HepG2 (cell line): ENCODE measurements around the gene LAPTM4A. TPM values are rescaled to one million over a fixed set of nuclear protein-coding genes. Genes with fewer than 3 reads are reported as not detected.

Experiments used
- AKAP8 ChIP-seq: sonication (generic); formaldehyde crosslinking; IDR thresholded peaks from 2 replicates; pipeline ENCODE4 v1.5.1; 2020; ENCODE audit warnings: mild to moderate bottlenecking, missing genetic modification reagents
- CEBPB ChIP-seq: IDR thresholded peaks from 2 replicates; pipeline ENCODE4 v1.6.1; 2011; ENCODE audit warnings: low read depth, low read length, improper control_type of control experiment, borderline replicate concordance
- DNMT3B ChIP-seq: conservative IDR thresholded peaks from 2 replicates; pipeline ENCODE4 v1.6.1; 2016; ENCODE audit warnings: missing biosample characterization, control low read depth
- EHMT2 ChIP-seq: fragments of 200-600 bp; sonication (generic); IDR thresholded peaks from 2 replicates; pipeline ENCODE4 v1.7.0; 2017; ENCODE audit warnings: antibody characterized with exemption, low read depth, low read length, borderline replicate concordance
- MBD4 ChIP-seq: IDR thresholded peaks from 2 replicates; pipeline ENCODE4 v1.6.1; 2012; ENCODE audit warnings: low read length, inconsistent platforms, borderline replicate concordance
- MZF1 ChIP-seq: sonication (generic); formaldehyde crosslinking; IDR thresholded peaks from 2 replicates; pipeline ENCODE4 v1.8.1; 2023; ENCODE audit warnings: mild to moderate bottlenecking, missing genetic modification reagents, borderline replicate concordance
- NFRKB ChIP-seq: fragments of 450-650 bp; IDR thresholded peaks from 2 replicates; pipeline ENCODE4 v1.6.1; 2017
- PAX8 ChIP-seq: sonication (generic); formaldehyde crosslinking; IDR thresholded peaks from 2 replicates; pipeline ENCODE4 v1.8.0; 2022; ENCODE audit warnings: mild to moderate bottlenecking, missing genetic modification reagents, borderline replicate concordance
- RAD51 ChIP-seq: fragments of 450-650 bp; IDR thresholded peaks from 2 replicates; pipeline ENCODE4 v1.6.1; 2016; ENCODE audit warnings: borderline replicate concordance
- RORA ChIP-seq: sonication (generic); formaldehyde crosslinking; IDR thresholded peaks from 2 replicates; pipeline ENCODE4 v1.5.0; 2020; ENCODE audit warnings: mild to moderate bottlenecking, missing genetic modification reagents, moderate library complexity
- SETDB1 ChIP-seq: sonication (generic); formaldehyde crosslinking; IDR thresholded peaks from 2 replicates; pipeline ENCODE4 v1.5.1; 2020; ENCODE audit warnings: missing genetic modification reagents, mild to moderate bottlenecking, borderline replicate concordance
- SIX4 ChIP-seq: sonication (generic); formaldehyde crosslinking; IDR thresholded peaks from 2 replicates; pipeline ENCODE4 v1.4.0; 2020; ENCODE audit warnings: missing genetic modification reagents
- TEF ChIP-seq: sonication (generic); formaldehyde crosslinking; IDR thresholded peaks from 2 replicates; pipeline ENCODE4 v1.5.0; 2020; ENCODE audit warnings: missing genetic modification reagents
- TOPORS ChIP-seq: sonication (generic); formaldehyde crosslinking; IDR thresholded peaks from 2 replicates; pipeline ENCODE4 v1.8.0; 2023; ENCODE audit warnings: mild to moderate bottlenecking, missing genetic modification reagents
- ZNF12 ChIP-seq: sonication (generic); formaldehyde crosslinking; IDR thresholded peaks from 2 replicates; pipeline ENCODE4 v1.5.0; 2020; ENCODE audit warnings: missing genetic modification reagents
- ZNF180 ChIP-seq: sonication (generic); formaldehyde crosslinking; IDR thresholded peaks from 2 replicates; pipeline ENCODE4 v1.4.0; 2020; ENCODE audit warnings: low read depth, missing genetic modification reagents, borderline replicate concordance
- ZNF33B ChIP-seq: sonication (generic); formaldehyde crosslinking; IDR thresholded peaks from 2 replicates; pipeline ENCODE4 v1.5.1; 2020; ENCODE audit warnings: mild to moderate bottlenecking, missing genetic modification reagents
- ZNF430 ChIP-seq: sonication (generic); formaldehyde crosslinking; IDR thresholded peaks from 2 replicates; pipeline ENCODE4 v1.9.0; 2021; ENCODE audit warnings: mild to moderate bottlenecking, missing genetic modification reagents
- polyA plus RNA-seq, 8 experiments: library from polyadenylated mRNA; depleted of rRNA in 3 of 8; stranded (reverse) in 7 of 8; unstranded in 1 of 8; fragments of >200 nt; fragmentation: Illumina TruSeq in 4 of 8; extraction: Trizol in 4 of 8; gene quantifications; 2 replicates each; pipeline versions ENCODE4 v1.2.1 to v1.2.3, GENCODE V29; 2011 to 2016; ENCODE audit warnings: low read depth in 4 of 8, missing spikeins in 1 of 8, mixed read lengths in 1 of 8; ENCODE audit not compliant: insufficient read depth in 1 of 8
- total RNA-seq, 5 experiments: library from RNA; depleted of rRNA; stranded (reverse); fragments of >200 nt; fragmentation: Illumina TruSeq; extraction: Trizol; gene quantifications; 2 replicates each; pipeline ENCODE4 v1.2.3, GENCODE V29; 2016; ENCODE audit warnings: low read depth in 1 of 5
- TF ChIP-seq, protein P1 (sequence below): sonication (generic); formaldehyde crosslinking; IDR thresholded peaks from 2 replicates; pipeline ENCODE4 v1.5.1; 2020; ENCODE audit warnings: mild to moderate bottlenecking, missing genetic modification reagents, borderline replicate concordance
- TF ChIP-seq, protein P2 (sequence below): sonication (generic); formaldehyde crosslinking; IDR thresholded peaks from 2 replicates; pipeline ENCODE4 v1.4.0; 2020; ENCODE audit warnings: missing genetic modification reagents
- TF ChIP-seq, protein P3 (sequence below): sonication (generic); formaldehyde crosslinking; IDR thresholded peaks from 2 replicates; pipeline ENCODE4 v1.4.0; 2020; ENCODE audit warnings: missing genetic modification reagents, borderline replicate concordance

LAPTM4A gene
- total and polyA plus RNA-seq, 2 of the 13 experiments (the other 11 are each of a cell fraction or from before 2014, with no cell fraction given): 116 to 558 TPM

GRCh38 chr2:20027260-20027677 lies 24.2 kb downstream of the LAPTM4A start (continued):
- TF ChIP-seq SETDB1 (CRISPR knock-in tag) (no peak), NFRKB (no peak), PAX8 (CRISPR knock-in tag) (no peak), TOPORS (no peak), DNMT3B (CRISPR knock-in tag) (no peak), CEBPB (no peak), ZNF33B (CRISPR knock-in tag) (no peak), RORA (no peak), TEF (no peak), EHMT2 (no peak), MZF1 (CRISPR knock-in tag) (no peak), ZNF12 (CRISPR knock-in tag) (peak; percentile 81; the same call in 1 of the 2 replicates), AKAP8 (CRISPR knock-in tag) (no peak), ZNF180 (CRISPR knock-in tag) (no peak), ZNF430 (no peak), SIX4 (no peak), MBD4 (no peak; the same call in 1 of the 2 replicates), RAD51 (no peak)
- TF ChIP-seq, protein P1, sequence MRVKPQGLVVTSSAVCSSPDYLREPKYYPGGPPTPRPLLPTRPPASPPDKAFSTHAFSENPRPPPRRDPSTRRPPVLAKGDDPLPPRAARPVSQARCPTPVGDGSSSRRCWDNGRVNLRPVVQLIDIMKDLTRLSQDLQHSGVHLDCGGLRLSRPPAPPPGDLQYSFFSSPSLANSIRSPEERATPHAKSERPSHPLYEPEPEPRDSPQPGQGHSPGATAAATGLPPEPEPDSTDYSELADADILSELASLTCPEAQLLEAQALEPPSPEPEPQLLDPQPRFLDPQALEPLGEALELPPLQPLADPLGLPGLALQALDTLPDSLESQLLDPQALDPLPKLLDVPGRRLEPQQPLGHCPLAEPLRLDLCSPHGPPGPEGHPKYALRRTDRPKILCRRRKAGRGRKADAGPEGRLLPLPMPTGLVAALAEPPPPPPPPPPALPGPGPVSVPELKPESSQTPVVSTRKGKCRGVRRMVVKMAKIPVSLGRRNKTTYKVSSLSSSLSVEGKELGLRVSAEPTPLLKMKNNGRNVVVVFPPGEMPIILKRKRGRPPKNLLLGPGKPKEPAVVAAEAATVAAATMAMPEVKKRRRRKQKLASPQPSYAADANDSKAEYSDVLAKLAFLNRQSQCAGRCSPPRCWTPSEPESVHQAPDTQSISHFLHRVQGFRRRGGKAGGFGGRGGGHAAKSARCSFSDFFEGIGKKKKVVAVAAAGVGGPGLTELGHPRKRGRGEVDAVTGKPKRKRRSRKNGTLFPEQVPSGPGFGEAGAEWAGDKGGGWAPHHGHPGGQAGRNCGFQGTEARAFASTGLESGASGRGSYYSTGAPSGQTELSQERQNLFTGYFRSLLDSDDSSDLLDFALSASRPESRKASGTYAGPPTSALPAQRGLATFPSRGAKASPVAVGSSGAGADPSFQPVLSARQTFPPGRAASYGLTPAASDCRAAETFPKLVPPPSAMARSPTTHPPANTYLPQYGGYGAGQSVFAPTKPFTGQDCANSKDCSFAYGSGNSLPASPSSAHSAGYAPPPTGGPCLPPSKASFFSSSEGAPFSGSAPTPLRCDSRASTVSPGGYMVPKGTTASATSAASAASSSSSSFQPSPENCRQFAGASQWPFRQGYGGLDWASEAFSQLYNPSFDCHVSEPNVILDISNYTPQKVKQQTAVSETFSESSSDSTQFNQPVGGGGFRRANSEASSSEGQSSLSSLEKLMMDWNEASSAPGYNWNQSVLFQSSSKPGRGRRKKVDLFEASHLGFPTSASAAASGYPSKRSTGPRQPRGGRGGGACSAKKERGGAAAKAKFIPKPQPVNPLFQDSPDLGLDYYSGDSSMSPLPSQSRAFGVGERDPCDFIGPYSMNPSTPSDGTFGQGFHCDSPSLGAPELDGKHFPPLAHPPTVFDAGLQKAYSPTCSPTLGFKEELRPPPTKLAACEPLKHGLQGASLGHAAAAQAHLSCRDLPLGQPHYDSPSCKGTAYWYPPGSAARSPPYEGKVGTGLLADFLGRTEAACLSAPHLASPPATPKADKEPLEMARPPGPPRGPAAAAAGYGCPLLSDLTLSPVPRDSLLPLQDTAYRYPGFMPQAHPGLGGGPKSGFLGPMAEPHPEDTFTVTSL (CRISPR knock-in tag): peak; percentile 43; the same call in 1 of the 2 replicates
- TF ChIP-seq, protein P2, sequence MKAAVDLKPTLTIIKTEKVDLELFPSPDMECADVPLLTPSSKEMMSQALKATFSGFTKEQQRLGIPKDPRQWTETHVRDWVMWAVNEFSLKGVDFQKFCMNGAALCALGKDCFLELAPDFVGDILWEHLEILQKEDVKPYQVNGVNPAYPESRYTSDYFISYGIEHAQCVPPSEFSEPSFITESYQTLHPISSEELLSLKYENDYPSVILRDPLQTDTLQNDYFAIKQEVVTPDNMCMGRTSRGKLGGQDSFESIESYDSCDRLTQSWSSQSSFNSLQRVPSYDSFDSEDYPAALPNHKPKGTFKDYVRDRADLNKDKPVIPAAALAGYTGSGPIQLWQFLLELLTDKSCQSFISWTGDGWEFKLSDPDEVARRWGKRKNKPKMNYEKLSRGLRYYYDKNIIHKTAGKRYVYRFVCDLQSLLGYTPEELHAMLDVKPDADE: no peak
- TF ChIP-seq, protein P3, sequence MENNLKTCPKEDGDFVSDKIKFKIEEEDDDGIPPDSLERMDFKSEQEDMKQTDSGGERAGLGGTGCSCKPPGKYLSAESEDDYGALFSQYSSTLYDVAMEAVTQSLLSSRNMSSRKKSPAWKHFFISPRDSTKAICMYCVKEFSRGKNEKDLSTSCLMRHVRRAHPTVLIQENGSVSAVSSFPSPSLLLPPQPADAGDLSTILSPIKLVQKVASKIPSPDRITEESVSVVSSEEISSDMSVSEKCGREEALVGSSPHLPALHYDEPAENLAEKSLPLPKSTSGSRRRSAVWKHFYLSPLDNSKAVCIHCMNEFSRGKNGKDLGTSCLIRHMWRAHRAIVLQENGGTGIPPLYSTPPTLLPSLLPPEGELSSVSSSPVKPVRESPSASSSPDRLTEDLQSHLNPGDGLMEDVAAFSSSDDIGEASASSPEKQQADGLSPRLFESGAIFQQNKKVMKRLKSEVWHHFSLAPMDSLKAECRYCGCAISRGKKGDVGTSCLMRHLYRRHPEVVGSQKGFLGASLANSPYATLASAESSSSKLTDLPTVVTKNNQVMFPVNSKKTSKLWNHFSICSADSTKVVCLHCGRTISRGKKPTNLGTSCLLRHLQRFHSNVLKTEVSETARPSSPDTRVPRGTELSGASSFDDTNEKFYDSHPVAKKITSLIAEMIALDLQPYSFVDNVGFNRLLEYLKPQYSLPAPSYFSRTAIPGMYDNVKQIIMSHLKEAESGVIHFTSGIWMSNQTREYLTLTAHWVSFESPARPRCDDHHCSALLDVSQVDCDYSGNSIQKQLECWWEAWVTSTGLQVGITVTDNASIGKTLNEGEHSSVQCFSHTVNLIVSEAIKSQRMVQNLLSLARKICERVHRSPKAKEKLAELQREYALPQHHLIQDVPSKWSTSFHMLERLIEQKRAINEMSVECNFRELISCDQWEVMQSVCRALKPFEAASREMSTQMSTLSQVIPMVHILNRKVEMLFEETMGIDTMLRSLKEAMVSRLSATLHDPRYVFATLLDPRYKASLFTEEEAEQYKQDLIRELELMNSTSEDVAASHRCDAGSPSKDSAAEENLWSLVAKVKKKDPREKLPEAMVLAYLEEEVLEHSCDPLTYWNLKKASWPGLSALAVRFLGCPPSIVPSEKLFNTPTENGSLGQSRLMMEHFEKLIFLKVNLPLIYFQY (CRISPR knock-in tag): 0 out of 2 replicates have a peak, but pooled peaks have one; percentile 43
